Measurements from ENCODE around the gene TMEM250.

DNA sequence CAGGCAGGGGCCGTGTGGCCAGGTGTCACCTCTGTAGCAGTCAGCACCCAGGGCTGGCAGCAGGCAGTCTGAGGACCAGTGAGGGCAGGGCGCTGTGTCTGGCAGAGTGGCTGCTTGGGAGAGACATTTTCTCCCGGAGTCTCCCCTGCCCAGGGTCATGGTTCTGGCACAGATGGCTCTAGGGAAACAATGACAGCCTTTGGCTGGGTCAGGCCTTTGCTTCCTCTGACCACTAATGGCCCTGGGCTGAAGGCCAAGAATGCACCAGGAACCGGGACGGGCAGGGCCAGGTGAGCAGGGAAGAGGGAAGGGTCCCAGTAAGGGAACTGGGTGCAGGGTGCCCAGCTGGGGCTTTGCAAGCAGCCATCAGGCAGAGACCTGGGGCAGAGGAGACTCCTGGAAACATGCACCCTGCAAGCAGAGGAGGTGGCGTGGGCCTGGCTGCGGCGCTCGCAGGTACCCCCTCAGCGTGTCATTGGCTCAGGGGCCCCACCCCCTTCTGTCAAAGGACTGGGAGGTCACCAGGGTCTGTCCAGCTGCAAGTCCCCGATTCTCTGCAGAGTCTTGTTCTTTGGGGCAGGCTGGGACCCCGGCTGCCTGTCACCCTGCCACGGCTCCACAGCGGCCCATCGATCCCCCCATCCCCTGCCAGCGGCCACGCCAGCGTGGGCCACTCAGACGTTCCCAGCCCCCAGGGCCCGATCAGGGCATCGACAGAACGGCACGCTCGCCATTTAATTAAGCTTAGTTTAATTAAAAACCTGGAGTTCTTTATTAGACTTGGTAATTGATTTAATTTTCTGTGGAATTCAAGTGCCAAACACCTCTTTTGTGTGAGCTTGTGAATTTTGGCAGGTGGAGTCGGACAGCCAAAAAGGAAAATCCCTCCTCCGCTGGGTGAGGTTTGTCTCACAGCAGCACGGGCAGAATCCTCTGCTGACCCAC lies 18.9 kb upstream of the TMEM250 start:
- TF ChIP-seq, protein P1, sequence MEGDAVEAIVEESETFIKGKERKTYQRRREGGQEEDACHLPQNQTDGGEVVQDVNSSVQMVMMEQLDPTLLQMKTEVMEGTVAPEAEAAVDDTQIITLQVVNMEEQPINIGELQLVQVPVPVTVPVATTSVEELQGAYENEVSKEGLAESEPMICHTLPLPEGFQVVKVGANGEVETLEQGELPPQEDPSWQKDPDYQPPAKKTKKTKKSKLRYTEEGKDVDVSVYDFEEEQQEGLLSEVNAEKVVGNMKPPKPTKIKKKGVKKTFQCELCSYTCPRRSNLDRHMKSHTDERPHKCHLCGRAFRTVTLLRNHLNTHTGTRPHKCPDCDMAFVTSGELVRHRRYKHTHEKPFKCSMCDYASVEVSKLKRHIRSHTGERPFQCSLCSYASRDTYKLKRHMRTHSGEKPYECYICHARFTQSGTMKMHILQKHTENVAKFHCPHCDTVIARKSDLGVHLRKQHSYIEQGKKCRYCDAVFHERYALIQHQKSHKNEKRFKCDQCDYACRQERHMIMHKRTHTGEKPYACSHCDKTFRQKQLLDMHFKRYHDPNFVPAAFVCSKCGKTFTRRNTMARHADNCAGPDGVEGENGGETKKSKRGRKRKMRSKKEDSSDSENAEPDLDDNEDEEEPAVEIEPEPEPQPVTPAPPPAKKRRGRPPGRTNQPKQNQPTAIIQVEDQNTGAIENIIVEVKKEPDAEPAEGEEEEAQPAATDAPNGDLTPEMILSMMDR (IDR thresholded peaks at IDR 0.05): no peak
- no peak for TF ChIP-seq POLR2A (IDR thresholded peaks at IDR 0.05)

All from right lobe of liver (tissue), 4 donors.